Retinal pigment epithelial cell (primary cell): ENCODE results near the gene PCDH9.

Source experiments
- DNase-seq: peaks from one replicate; pipeline ENCODE4 v3.0.0-alpha.2; 2010; ENCODE audit warnings: low read depth
- H3K4me3 ChIP-seq: 2 replicates; pipeline ENCODE4 v1.5.1; 2011; ENCODE audit warnings: mild to moderate bottlenecking, low read length, control low read depth, moderate library complexity
- CTCF ChIP-seq: conservative IDR thresholded peaks from 2 replicates; pipeline ENCODE4 v1.5.1; 2011; ENCODE audit warnings: low read depth, low read length, control low read depth, inconsistent platforms

PCDH9 gene

GRCh38 chr13:66958611-66959010, 271.5 kb downstream of the PCDH9 start:
- no peak for DNase-seq
- no peak for TF ChIP-seq CTCF
- H3K4me3 ChIP-seq, result no peak overlapping the region

- DNase-seq, result no peak
- TF ChIP-seq CTCF, result no peak
- no peak overlapping the region for H3K4me3 ChIP-seq
Measured at GRCh38 chr13:66952507-66952906, 277.6 kb downstream of the PCDH9 start.

GRCh38 chr13:66951426-66951825, 278.7 kb downstream of the PCDH9 start:
- TF ChIP-seq CTCF, result no peak
- no peak overlapping the region for H3K4me3 ChIP-seq
- no peak for DNase-seq

- no peak overlapping the region for H3K4me3 ChIP-seq
- no peak for TF ChIP-seq CTCF
- DNase-seq, result no peak
Measured at GRCh38 chr13:66950666-66951065, 279.5 kb downstream of the PCDH9 start.

- H3K4me3 ChIP-seq, result no peak overlapping the region
- no peak for TF ChIP-seq CTCF
- no peak for DNase-seq
Measured at GRCh38 chr13:66948910-66949309, 281.2 kb downstream of the PCDH9 start.

GRCh38 chr13:66943530-66943929, 286.6 kb downstream of the PCDH9 start:
- TF ChIP-seq CTCF, result no peak
- no peak overlapping the region for H3K4me3 ChIP-seq

GRCh38 chr13:66940113-66940512, 290.0 kb downstream of the PCDH9 start:
- TF ChIP-seq CTCF, result no peak
- peak; percentile 48 for DNase-seq
- H3K4me3 ChIP-seq, result no peak overlapping the region

More at GRCh38 chr13:66943530-66943929, 286.6 kb downstream of the PCDH9 start:
- no peak for DNase-seq
